AG08395 (cell line): ENCODE results near the gene DYNC2H1.
"Not testable (repeated sequence)": the region's sequence is repeated elsewhere in the genome, so short reads cannot be mapped to it uniquely, and the experiment has no call there.

ENCODE experiments used
- DNase-seq: peaks from one replicate; pipeline ENCODE4 v3.0.0; 2012; ENCODE audit warnings: mixed read lengths, low spot score

The DYNC2H1 gene

GRCh38 chr11:103374227-103374626, 265.0 kb downstream of the DYNC2H1 start:
- not testable (repeated sequence) for DNase-seq

- DNase-seq: no peak
Measured at GRCh38 chr11:103378931-103379330, 269.7 kb downstream of the DYNC2H1 start.

GRCh38 chr11:103380031-103380430, 270.8 kb downstream of the DYNC2H1 start:
- no peak for DNase-seq

GRCh38 chr11:103384652-103385051, 275.4 kb downstream of the DYNC2H1 start:
- DNase-seq: no peak

GRCh38 chr11:103395612-103396011, 286.4 kb downstream of the DYNC2H1 start:
- peak; percentile 30 for DNase-seq

GRCh38 chr11:103396237-103396636, 287.0 kb downstream of the DYNC2H1 start:
- DNase-seq: no peak

- DNase-seq: no peak
Measured at GRCh38 chr11:103397369-103397768, 288.1 kb downstream of the DYNC2H1 start.

GRCh38 chr11:103398829-103399228, 289.6 kb downstream of the DYNC2H1 start:
- DNase-seq: no peak

GRCh38 chr11:103406357-103406756, 297.1 kb downstream of the DYNC2H1 start:
- no peak for DNase-seq

- DNase-seq: no peak
Measured at GRCh38 chr11:103407641-103408040, 298.4 kb downstream of the DYNC2H1 start.

- no peak for DNase-seq
Measured at GRCh38 chr11:103413266-103413888, 304.2 kb downstream of the DYNC2H1 start.

GRCh38 chr11:103418014-103418413, 308.8 kb downstream of the DYNC2H1 start:
- no peak for DNase-seq

GRCh38 chr11:103420593-103420992, 311.4 kb downstream of the DYNC2H1 start:
- no peak for DNase-seq

- DNase-seq: peak; percentile 69
Measured at GRCh38 chr11:103433386-103434072, 324.3 kb downstream of the DYNC2H1 start.

- DNase-seq: no peak
Measured at GRCh38 chr11:103434073-103434411, 324.8 kb downstream of the DYNC2H1 start.

- DNase-seq: no peak
Measured at GRCh38 chr11:103436131-103436770, 327.0 kb downstream of the DYNC2H1 start.

- no peak for DNase-seq
Measured at GRCh38 chr11:103441021-103441420, 331.8 kb downstream of the DYNC2H1 start.

- DNase-seq: no peak
Measured at GRCh38 chr11:103448966-103449365, 339.7 kb downstream of the DYNC2H1 start.

- DNase-seq: no peak
Measured at GRCh38 chr11:103450241-103450640, 341.0 kb downstream of the DYNC2H1 start.

GRCh38 chr11:103453126-103453525, 343.9 kb downstream of the DYNC2H1 start:
- no peak for DNase-seq

GRCh38 chr11:103453915-103454709, 344.9 kb downstream of the DYNC2H1 start:
- DNase-seq: no peak

- DNase-seq: no peak
Measured at GRCh38 chr11:103464420-103464819, 355.2 kb downstream of the DYNC2H1 start.
